ENCODE results near the gene EREG.

DNA sequence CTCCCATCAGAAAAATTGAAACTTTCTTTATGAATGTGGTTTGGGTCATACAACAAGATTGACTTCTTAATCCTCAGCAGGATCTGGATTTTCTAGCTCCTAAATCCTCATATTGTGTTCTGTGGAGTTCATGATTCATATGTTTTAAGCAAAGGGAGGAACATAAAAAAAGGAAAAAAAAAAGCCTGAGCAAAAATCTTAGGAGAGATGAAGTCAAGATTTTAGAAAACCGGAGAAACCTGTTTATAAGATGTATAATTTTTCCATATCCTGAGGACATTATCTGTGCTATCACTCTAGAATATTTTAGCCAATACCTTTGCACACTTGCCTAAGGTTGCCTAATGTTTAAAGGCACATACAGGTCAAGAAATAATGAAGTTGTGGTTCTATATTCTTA is 7.0 kb upstream of the EREG start:
- TF ChIP-seq TAF1 (IDR thresholded peaks at IDR 0.05; ENCODE audit: low read depth, low read length), result no peak
- no peak for TF ChIP-seq POLR2AphosphoS5 (IDR thresholded peaks at IDR 0.05; ENCODE audit: low read depth, low read length)
- no peak for TF ChIP-seq POLR2A (IDR thresholded peaks at IDR 0.05; ENCODE audit: low read depth, low read length)
- no peak for TF ChIP-seq PAX5 (IDR thresholded peaks at IDR 0.05; ENCODE audit: insufficient read depth, low read length, severe bottlenecking)

All from GM12891 (cell line).